SK-N-SH (cell line): ENCODE results near the gene NAPB. TPM values are rescaled to one million over a fixed set of nuclear protein-coding genes. Genes with fewer than 3 reads are reported as not detected.

ENCODE experiments used
- CTCF ChIA-PET: fragments of 300-600, 350-600 bp; formaldehyde crosslinking; extraction: SDS; loops from one replicate; lab custom pipeline; 2021; lab: Yijun Ruan, JAX
- POLR2A ChIA-PET: fragments of 350-600 bp; sonication (Branson Sonifier 250); formaldehyde crosslinking; extraction: SDS; loops from one replicate; lab custom pipeline; 2020; ENCODE audit warnings: antibody characterized with exemption, inconsistent platforms; lab: Yijun Ruan, JAX
- DNase-seq: peaks from one replicate; pipeline ENCODE4 v3.0.0; 2012
- H2AFZ ChIP-seq: fragments of 200-600 bp; sonication (generic); 2 replicates; pipeline ENCODE4 v1.8.1; 2016; ENCODE audit warnings: antibody characterized with exemption, mild to moderate bottlenecking, low read depth
- H3F3A ChIP-seq: fragments of 200-600 bp; sonication (generic); replicated peaks from 2 replicates; pipeline ENCODE3; 2016; ENCODE audit warnings: antibody characterized with exemption, mild to moderate bottlenecking; ENCODE audit not compliant: insufficient read depth
- H3K27ac ChIP-seq, 2 experiments: fragments of 200-500 bp in 1 of 2; fragments of 200-600 bp in 1 of 2; sonication (Bioruptor generic) in 1 of 2; sonication (generic), shearing (Covaris generic) in 1 of 2; 2 replicates each; pipeline versions ENCODE4 v1.5.1 to v1.6.1; 2014 to 2016; ENCODE audit warnings: low read depth in 2 of 2, inconsistent platforms in 1 of 2, low read length in 1 of 2, mild to moderate bottlenecking in 1 of 2, mixed read lengths in 1 of 2
- H3K27me3 ChIP-seq: fragments of 200-600 bp; sonication (generic), shearing (Covaris generic); 2 replicates; pipeline ENCODE4 v1.6.1; 2016; ENCODE audit warnings: mixed run types; ENCODE audit not compliant: insufficient read depth
- H3K36me3 ChIP-seq, 2 experiments: fragments of 200-500 bp in 1 of 2; fragments of 200-600 bp in 1 of 2; sonication (Bioruptor generic) in 1 of 2; sonication (generic) in 1 of 2; replicated peaks in 1 of 2; 2 replicates each; pipeline versions ENCODE3 to v1.5.1; 2014 to 2016; ENCODE audit warnings: low read length in 1 of 2, mild to moderate bottlenecking in 1 of 2; ENCODE audit not compliant: insufficient read depth in 2 of 2, control insufficient read depth in 1 of 2
- H3K4me1 ChIP-seq, 2 experiments: fragments of 200-500 bp in 1 of 2; fragments of 200-600 bp in 1 of 2; sonication (Bioruptor generic) in 1 of 2; sonication (generic), shearing (Covaris generic) in 1 of 2; 2 replicates each; pipeline versions ENCODE4 v1.5.1 to v1.6.1; 2014 to 2016; ENCODE audit warnings: low read depth in 1 of 2, low read length in 1 of 2, mixed run types in 1 of 2; ENCODE audit not compliant: insufficient read depth in 2 of 2, control insufficient read depth in 1 of 2
- H3K4me2 ChIP-seq: fragments of 200-600 bp; sonication (generic), shearing (Covaris generic); 2 replicates; pipeline ENCODE4 v1.6.1; 2017; ENCODE audit warnings: mixed run types
- H3K4me3 ChIP-seq, 2 experiments: fragments of 200-500 bp in 1 of 2; fragments of 200-600 bp in 1 of 2; sonication (Bioruptor generic) in 1 of 2; sonication (generic), shearing (Covaris generic) in 1 of 2; 2 replicates each; pipeline versions ENCODE4 v1.5.1 to v1.8.1; 2014 to 2016; ENCODE audit warnings: low read depth in 2 of 2, inconsistent platforms in 1 of 2, low read length in 1 of 2, mild to moderate bottlenecking in 1 of 2, mixed read lengths in 1 of 2, moderate library complexity in 1 of 2
- H3K79me2 ChIP-seq: fragments of 200-600 bp; sonication (generic); 2 replicates; pipeline ENCODE4 v1.8.1; 2017; ENCODE audit warnings: mild to moderate bottlenecking; ENCODE audit not compliant: insufficient read depth
- H3K9ac ChIP-seq: fragments of 200-600 bp; sonication (generic); 2 replicates; pipeline ENCODE4 v1.6.1; 2017; ENCODE audit warnings: mixed run types
- H3K9me2 ChIP-seq: fragments of 200-600 bp; sonication (generic); 2 replicates; pipeline ENCODE4 v1.6.1; 2017; ENCODE audit warnings: mixed run types
- H3K9me3 ChIP-seq: fragments of 200-600 bp; sonication (generic); 2 replicates; pipeline ENCODE4 v1.6.1; 2017; ENCODE audit warnings: mixed run types, mild to moderate bottlenecking, moderate library complexity
- H4K20me1 ChIP-seq: fragments of 200-600 bp; sonication (generic); 2 replicates; pipeline ENCODE4 v1.6.1; 2017; ENCODE audit warnings: mild to moderate bottlenecking, mixed run types; ENCODE audit not compliant: insufficient read depth
- EP300 ChIP-seq, 2 experiments: IDR thresholded peaks; 2 replicates each; pipeline versions ENCODE4 v1.4.0 to v1.6.1; 2012; ENCODE audit warnings: borderline replicate concordance in 1 of 2, low read depth in 1 of 2, low read length in 1 of 2
- GATA2 ChIP-seq: sonication (generic); formaldehyde crosslinking; IDR thresholded peaks from 2 replicates; pipeline ENCODE4 v1.5.0; 2020; ENCODE audit warnings: mild to moderate bottlenecking, missing genetic modification reagents
- MXI1 ChIP-seq: IDR thresholded peaks from 2 replicates; pipeline ENCODE4 v1.6.1; 2012; ENCODE audit warnings: mild to moderate bottlenecking, low read depth, low read length, improper control_type of control experiment
- RCOR1 ChIP-seq: fragments of 150-350 bp; IDR thresholded peaks from 2 replicates; pipeline ENCODE4 v1.6.1; 2017; ENCODE audit warnings: antibody characterized with exemption, low read length
- RFX5 ChIP-seq: IDR thresholded peaks from 2 replicates; pipeline ENCODE4 v1.6.1; 2012; ENCODE audit warnings: mild to moderate bottlenecking, improper control_type of control experiment, low read length
- RXRA ChIP-seq: IDR thresholded peaks from 2 replicates; pipeline ENCODE4 v1.4.0; 2012; ENCODE audit warnings: low read depth, mild to moderate bottlenecking, borderline replicate concordance
- SIN3A ChIP-seq: IDR thresholded peaks from 2 replicates; pipeline ENCODE4 v1.6.1; 2012; ENCODE audit warnings: low read depth, mild to moderate bottlenecking, low read length, moderate library complexity, borderline replicate concordance
- TAF1 ChIP-seq: IDR thresholded peaks from 2 replicates; pipeline ENCODE4 v1.6.1; 2012; ENCODE audit warnings: low read depth, mild to moderate bottlenecking, low read length, moderate library complexity, borderline replicate concordance
- TCF12 ChIP-seq: IDR thresholded peaks from 2 replicates; pipeline ENCODE4 v1.4.0; 2012
- YY1 ChIP-seq: IDR thresholded peaks from 2 replicates; pipeline ENCODE4 v1.4.0; 2012; ENCODE audit warnings: low read depth, mild to moderate bottlenecking
- WGBS: methylation state at CpG from one replicate; pipeline ENCODE4 v1.1.6; 2017; ENCODE audit warnings: low lambda C conversion rate; 5-methylcytosine and 5-hydroxymethylcytosine counted together
- polyA plus RNA-seq, 3 experiments: library from polyadenylated mRNA; depleted of rRNA; stranded (reverse); fragments of >200 nt; gene quantifications; 2 replicates each; pipeline ENCODE4 v1.2.3, GENCODE V29; 2012
- TF ChIP-seq, protein P1 (sequence below): IDR thresholded peaks from 2 replicates; pipeline ENCODE4 v1.6.1; 2012; ENCODE audit warnings: mild to moderate bottlenecking, low read depth, low read length, moderate library complexity
- TF ChIP-seq, protein P2 (sequence below): IDR thresholded peaks from 2 replicates; pipeline ENCODE4 v1.4.0; 2012; ENCODE audit warnings: low read depth
- TF ChIP-seq, protein P3 (sequence below): IDR thresholded peaks from 2 replicates; pipeline ENCODE4; 2012
- TF ChIP-seq, protein P4 (sequence below): IDR thresholded peaks from 2 replicates; pipeline ENCODE4 v1.4.0; 2012; ENCODE audit warnings: low read depth, borderline replicate concordance
- TF ChIP-seq, protein P5 (sequence below): fragments of 150-350 bp; IDR thresholded peaks from 2 replicates; pipeline ENCODE4 v1.6.1; 2017; ENCODE audit warnings: antibody characterized with exemption, low read length, low read depth, borderline replicate concordance

The NAPB gene
- polyA plus RNA-seq, 1 of the 3 experiments (the other 2 are of a cell fraction) = 3.0 TPM

DNA sequence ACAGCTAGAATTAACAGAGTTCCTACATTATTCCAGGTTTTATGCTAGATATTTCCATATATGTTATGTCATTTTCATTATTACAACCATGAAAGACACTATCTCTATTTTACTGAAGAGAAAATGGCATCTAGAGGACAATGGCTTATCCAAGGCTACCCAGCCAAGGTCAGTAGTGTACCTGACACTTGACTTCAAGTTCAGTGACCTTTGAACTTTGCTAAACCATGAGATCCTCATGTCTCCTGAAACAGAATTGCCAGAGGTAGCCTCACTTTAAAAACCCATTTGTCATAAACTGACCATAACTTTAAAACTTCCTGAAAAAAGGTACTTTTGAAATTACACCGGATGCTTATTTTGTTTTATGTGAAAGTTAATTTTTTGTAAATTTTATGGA, 14.4 kb downstream of the NAPB start:
- ChIA-PET POLR2A (no interaction called here), CTCF (no interaction called here)
- TF ChIP-seq RXRA (no peak), GATA2 (CRISPR knock-in tag) (no peak), RCOR1 (no peak), MXI1 (no peak), TCF12 (no peak), TAF1 (no peak), RFX5 (no peak), EP300 (IDR thresholded peaks at IDR 0.05; ENCODE audit: borderline replicate concordance in 1 of 2, low read depth in 1 of 2, low read length in 1 of 2) (no peak), YY1 (no peak)
- TF ChIP-seq, protein P1, sequence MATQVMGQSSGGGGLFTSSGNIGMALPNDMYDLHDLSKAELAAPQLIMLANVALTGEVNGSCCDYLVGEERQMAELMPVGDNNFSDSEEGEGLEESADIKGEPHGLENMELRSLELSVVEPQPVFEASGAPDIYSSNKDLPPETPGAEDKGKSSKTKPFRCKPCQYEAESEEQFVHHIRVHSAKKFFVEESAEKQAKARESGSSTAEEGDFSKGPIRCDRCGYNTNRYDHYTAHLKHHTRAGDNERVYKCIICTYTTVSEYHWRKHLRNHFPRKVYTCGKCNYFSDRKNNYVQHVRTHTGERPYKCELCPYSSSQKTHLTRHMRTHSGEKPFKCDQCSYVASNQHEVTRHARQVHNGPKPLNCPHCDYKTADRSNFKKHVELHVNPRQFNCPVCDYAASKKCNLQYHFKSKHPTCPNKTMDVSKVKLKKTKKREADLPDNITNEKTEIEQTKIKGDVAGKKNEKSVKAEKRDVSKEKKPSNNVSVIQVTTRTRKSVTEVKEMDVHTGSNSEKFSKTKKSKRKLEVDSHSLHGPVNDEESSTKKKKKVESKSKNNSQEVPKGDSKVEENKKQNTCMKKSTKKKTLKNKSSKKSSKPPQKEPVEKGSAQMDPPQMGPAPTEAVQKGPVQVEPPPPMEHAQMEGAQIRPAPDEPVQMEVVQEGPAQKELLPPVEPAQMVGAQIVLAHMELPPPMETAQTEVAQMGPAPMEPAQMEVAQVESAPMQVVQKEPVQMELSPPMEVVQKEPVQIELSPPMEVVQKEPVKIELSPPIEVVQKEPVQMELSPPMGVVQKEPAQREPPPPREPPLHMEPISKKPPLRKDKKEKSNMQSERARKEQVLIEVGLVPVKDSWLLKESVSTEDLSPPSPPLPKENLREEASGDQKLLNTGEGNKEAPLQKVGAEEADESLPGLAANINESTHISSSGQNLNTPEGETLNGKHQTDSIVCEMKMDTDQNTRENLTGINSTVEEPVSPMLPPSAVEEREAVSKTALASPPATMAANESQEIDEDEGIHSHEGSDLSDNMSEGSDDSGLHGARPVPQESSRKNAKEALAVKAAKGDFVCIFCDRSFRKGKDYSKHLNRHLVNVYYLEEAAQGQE = no peak
- TF ChIP-seq, protein P2, sequence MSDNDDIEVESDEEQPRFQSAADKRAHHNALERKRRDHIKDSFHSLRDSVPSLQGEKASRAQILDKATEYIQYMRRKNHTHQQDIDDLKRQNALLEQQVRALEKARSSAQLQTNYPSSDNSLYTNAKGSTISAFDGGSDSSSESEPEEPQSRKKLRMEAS = no peak
- TF ChIP-seq, protein P3, sequence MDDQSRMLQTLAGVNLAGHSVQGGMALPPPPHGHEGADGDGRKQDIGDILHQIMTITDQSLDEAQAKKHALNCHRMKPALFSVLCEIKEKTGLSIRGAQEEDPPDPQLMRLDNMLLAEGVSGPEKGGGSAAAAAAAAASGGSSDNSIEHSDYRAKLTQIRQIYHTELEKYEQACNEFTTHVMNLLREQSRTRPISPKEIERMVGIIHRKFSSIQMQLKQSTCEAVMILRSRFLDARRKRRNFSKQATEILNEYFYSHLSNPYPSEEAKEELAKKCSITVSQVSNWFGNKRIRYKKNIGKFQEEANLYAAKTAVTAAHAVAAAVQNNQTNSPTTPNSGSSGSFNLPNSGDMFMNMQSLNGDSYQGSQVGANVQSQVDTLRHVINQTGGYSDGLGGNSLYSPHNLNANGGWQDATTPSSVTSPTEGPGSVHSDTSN = no peak
- TF ChIP-seq, protein P4, sequence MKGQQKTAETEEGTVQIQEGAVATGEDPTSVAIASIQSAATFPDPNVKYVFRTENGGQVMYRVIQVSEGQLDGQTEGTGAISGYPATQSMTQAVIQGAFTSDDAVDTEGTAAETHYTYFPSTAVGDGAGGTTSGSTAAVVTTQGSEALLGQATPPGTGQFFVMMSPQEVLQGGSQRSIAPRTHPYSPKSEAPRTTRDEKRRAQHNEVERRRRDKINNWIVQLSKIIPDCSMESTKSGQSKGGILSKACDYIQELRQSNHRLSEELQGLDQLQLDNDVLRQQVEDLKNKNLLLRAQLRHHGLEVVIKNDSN = no peak
- H3K27me3 ChIP-seq = no peaks in the 10 kb centered on the region
- peaks cover 22% of the 10 kb centered on the region for H4K20me1 ChIP-seq
- H3K4me3 ChIP-seq = no peak overlapping the region
- H3K36me3 ChIP-seq = no peaks in the 10 kb centered on the region
- H3K4me2 ChIP-seq = no peak overlapping the region
- 97% methylated on average over 1 of the region's 1 CpG for whole genome bisulfite sequencing
- H3K27ac ChIP-seq = no peak overlapping the region
- H3K9me3 ChIP-seq = no peaks in the 10 kb centered on the region
- H3K9me2 ChIP-seq = no peaks in the 10 kb centered on the region
- H3K4me1 ChIP-seq = no peaks in the 10 kb centered on the region; a peak in 2 of 4 replicates
- DNase-seq = no peak
- H3K9ac ChIP-seq = no peak overlapping the region
- peaks cover 81% of the 10 kb centered on the region for H3K79me2 ChIP-seq
- H3F3A ChIP-seq = no peaks in the 10 kb centered on the region
- H2AFZ ChIP-seq = no peak overlapping the region

DNA sequence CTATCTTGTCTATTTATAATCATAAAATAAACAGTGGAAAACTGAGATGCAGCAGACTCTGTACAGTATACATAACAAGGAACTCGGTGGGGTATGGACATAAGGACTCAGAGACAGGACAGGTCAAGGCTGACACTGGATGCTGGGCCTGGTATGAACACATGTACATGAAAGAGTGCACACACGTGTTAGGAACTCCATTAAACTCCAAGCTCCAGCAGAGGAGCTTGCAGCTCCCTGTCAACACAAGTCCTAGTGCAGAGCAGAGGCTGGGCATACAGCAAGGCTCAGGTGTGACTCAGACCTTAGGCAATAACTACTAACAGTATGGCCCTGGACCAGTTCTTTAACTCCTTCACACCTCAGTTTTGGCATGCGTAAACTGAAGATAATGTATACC, 17.1 kb downstream of the NAPB start:
- Histone ChIP-seq H3K9ac (no peak overlapping the region), H3K9me3 (no peaks in the 10 kb centered on the region), H3K9me2 (no peaks in the 10 kb centered on the region), H3K27ac (no peak overlapping the region), H3K36me3 (no peaks in the 10 kb centered on the region), H3K79me2 (peaks cover 54% of the 10 kb centered on the region), H3F3A (peaks cover 13% of the 10 kb centered on the region), H3K4me2 (no peak overlapping the region), H3K4me1 (peaks cover 0 to 7% of the 10 kb centered on the region in 2 experiments; a peak in 2 of 4 replicates), H3K4me3 (no peak overlapping the region), H2AFZ (no peak overlapping the region), H4K20me1 (peaks cover 21% of the 10 kb centered on the region), H3K27me3 (no peaks in the 10 kb centered on the region)
- CTCF ChIA-PET = no interaction called here
- 85% methylated on average over 3 of the region's 3 CpGs for WGBS
- POLR2A ChIA-PET = no interaction called here
- DNase-seq = no peak
- TF ChIP-seq, protein P5, sequence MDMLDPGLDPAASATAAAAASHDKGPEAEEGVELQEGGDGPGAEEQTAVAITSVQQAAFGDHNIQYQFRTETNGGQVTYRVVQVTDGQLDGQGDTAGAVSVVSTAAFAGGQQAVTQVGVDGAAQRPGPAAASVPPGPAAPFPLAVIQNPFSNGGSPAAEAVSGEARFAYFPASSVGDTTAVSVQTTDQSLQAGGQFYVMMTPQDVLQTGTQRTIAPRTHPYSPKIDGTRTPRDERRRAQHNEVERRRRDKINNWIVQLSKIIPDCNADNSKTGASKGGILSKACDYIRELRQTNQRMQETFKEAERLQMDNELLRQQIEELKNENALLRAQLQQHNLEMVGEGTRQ = no peak
- TF ChIP-seq, protein P1 = no peak
- TF ChIP-seq, protein P2 = no peak
- TF ChIP-seq MXI1 (no peak), SIN3A (no peak), TCF12 (no peak)
- TF ChIP-seq, protein P4 = no peak
